OCI-M2 (cell line): Measurements from ENCODE around the gene MROH2A.

ENCODE experiments used
- DNase-seq: peaks from one replicate; lab custom pipeline; 2025; ENCODE audit not compliant: unreplicated experiment; lab: John Stamatoyannopoulos, UW

The MROH2A gene

DNA sequence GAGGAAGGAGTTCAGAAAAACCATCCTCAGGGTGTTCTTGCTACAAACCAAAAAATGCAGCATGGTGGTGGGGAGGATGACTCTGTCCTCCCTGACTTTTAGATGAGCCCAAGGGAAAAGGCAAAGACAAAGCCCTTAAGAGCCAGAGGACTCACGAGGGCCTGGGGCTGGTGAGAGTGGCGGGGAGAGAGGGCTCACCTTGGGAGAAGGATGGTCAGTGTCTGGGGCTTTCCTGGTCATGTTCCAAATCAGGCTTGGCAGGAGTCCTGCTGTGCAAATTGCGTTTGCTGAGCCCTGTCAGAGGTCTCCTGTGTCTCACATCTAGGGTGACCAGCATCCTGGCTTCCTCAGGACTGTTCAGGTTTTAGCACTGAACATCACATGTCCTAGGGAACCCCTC lies 13.4 kb upstream of the MROH2A start:
- DNase-seq, result no peak

DNA sequence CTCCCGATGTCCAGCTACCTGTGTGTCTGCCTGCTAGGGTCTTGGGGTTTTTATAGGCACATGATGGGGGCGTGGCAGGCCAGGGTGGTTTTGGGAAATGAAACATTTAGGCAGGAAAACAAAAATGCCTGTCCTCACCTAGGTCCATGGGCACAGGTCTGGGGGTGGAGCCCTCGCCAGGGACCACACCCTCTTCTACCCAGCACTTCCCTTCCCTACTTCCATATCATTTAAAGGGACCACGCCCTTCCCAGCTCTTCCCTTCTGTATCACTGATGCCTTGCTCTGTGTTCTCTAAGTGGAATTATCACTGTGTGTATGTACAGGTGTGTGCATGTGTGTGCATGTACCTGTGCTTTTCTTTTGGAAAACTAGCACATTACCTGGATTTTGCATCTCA lies 11.7 kb upstream of the MROH2A start:
- no peak for DNase-seq

DNA sequence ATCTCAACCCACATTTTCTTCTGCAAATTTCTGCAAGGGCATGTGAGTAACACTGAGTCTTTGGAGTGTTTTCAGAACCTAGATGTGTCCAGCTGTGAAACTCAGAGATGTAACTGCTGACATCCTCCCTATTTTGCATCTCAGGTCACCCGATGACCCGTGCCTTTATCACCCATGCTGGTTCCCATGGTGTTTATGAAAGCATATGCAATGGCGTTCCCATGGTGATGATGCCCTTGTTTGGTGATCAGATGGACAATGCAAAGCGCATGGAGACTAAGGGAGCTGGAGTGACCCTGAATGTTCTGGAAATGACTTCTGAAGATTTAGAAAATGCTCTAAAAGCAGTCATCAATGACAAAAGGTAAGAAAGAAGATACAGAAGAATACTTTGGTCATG lies 10.1 kb upstream of the MROH2A start:
- no peak for DNase-seq

DNA sequence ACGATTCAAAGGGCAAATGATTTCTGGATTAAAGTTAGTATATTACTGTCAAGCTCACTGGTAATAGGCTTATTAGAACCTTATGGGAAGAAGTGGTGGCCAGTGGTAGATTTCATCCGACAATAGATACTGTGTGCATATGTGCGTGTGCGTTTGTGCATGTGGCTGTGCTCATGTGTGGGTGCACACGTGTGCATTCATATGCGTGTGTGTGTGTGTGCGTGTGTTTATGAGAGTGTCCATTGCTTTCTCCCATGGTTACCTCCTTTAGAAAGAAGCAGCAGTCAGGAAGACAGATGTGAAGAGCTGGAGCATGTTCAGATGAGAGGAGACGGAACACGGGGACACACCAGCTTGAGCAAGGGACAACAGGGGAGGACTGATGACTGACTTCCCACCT lies 8.9 kb upstream of the MROH2A start:
- no peak for DNase-seq

DNA sequence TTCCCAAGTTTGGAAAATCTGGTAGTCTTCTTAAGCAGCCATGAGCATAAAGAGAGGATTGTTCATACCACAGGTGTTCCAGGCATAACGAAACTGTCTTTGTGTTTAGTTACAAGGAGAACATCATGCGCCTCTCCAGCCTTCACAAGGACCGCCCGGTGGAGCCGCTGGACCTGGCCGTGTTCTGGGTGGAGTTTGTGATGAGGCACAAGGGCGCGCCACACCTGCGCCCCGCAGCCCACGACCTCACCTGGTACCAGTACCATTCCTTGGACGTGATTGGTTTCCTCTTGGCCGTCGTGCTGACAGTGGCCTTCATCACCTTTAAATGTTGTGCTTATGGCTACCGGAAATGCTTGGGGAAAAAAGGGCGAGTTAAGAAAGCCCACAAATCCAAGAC lies 6.0 kb upstream of the MROH2A start:
- no peak for DNase-seq

DNA sequence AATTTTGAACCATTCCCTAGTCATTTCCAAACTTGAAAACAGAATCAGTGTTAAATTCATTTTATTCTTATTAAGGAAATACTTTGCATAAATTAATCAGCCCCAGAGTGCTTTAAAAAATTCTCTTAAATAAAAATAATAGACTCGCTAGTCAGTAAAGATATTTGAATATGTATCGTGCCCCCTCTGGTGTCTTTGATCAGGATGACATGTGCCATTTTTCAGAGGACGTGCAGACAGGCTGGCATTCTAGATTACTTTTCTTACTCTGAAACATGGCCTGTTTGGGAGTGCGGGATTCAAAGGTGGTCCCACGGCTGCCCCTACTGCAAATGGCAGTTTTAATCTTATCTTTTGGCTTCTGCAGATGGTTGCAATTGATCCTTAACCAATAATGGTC lies 5.5 kb upstream of the MROH2A start:
- DNase-seq, result no peak

DNA sequence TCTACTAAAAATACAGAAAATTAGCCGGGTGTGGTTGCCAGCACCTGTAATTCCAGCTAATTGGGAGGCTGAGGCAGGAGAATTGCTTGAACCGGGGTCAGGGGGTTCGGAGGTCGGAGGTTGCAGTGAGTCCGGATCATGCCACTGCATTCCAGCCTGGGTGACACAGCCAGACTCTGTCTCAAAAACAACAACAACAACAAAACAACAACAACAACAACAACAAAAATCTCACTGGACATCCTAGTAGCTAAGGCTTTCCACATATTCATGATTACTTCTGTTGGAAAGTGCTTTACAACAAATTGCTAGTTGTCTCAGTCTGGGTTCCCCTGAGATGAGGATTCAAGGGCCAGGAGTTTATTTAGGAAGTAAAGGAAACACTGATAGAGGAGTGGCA lies 4.3 kb upstream of the MROH2A start:
- DNase-seq, result no peak

DNA sequence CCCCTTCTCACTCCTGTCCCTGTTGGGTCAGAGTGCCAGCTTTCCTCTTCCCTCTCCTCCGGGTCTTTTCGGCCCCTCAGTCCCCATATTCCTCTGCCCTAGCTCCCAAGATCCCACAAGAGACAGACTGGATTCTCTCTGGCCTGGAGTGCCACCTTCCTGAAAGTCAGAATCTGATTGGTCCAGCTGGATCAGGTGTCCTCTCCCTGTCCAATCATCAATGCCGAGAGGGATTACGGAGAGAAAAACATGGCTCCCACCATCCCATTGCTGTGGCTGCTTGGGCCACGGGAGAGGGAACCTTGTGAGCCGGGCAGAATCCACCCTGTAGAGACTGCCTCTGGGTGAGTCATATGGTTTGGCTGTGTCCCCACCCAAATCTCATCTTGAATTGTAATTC lies 2.7 kb upstream of the MROH2A start:
- no peak for DNase-seq

DNA sequence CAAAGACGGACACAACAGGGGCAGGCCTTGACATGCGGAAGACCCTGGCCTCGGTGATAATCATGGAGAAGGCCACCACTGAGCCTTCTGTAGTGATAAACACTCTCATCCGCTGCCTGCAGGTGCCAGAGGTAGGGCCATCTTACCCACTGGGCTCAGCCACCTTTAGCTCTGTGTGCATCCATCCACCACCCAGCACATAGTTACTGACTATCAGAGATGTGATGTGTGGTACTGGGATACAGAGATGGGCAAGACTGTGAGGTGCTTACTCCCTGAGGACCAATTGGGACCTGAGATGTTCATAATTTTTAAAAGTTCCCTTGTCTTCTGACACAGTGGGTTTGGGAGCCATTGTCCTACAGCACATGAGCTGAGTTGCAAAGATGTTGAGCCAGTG lies 1.6 kb downstream of the MROH2A start:
- DNase-seq, result no peak

DNA sequence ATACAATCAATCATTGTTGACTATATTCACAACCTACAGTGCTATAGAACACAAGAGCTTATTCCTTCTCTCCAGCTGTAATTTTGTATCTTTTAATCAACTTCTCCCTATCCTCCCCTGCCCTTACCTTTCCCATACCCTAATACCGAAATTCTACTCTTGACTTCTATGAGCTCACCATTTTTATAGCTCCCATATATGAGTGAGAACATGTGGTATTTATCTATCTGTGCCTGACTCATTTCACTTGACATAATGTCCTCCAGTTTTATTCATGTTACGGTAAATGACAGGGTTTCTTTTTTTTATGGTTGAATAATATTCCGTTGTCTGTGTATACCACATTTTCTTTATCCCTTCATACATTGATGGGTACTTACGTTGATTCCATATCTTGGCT lies 2.6 kb downstream of the MROH2A start:
- no peak for DNase-seq

DNA sequence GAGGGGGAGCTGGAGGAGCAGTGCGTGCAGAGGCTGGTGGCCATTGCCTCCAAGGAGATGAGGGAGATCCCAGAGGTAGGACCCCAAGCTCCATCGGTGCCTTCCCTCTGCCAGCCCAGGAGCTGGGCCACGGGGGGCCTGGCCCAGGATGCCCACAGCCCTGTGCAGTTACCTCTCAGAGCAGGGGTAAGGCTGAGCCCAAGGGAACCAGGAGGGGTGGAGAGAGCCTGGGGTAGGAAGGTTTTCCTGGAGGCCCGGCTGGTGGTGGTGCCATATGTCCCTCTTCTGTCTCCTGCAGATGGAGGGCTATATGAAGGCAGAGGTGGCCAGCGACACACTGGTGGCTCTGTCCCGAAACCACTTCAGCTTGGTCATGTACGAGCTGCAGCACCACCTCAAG lies 11.4 kb downstream of the MROH2A start:
- DNase-seq, result no peak

DNA sequence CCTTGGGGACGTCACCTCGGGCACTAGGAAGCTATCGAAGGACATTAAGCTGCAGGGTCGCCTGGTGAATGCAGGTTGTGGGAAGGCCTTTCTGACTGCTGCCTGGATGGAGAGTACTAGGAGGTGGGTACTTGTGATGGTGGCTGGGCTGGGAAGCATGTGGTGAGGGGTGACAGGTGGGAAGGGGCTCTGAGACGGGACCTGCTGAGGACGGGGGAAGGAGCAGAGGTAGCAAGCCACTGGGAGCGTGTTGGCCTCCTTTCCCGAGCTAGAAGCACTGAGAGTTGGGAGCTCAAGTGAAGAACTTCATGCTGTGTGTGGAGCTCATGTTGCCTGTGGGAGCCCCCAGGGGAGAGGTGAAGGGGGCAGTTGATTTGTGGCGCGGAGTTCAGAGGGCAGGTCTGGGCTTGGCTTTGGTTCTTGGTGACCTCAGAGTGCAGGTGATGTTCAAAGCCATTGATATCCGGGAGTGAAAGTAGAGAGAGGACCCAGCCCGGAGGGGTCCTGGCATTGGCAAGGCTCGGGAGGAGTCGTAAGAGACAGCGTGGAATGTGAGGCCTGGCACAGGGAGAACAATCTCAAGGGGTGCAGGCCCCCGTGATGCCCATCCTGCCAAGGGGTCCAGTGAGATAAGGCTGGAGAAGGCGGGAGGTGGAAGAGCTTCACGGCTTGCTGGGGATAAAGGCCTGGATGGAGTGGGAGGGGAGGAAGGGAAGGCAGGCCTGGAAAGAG lies 13.2 kb downstream of the MROH2A start:
- no peak for DNase-seq

DNA sequence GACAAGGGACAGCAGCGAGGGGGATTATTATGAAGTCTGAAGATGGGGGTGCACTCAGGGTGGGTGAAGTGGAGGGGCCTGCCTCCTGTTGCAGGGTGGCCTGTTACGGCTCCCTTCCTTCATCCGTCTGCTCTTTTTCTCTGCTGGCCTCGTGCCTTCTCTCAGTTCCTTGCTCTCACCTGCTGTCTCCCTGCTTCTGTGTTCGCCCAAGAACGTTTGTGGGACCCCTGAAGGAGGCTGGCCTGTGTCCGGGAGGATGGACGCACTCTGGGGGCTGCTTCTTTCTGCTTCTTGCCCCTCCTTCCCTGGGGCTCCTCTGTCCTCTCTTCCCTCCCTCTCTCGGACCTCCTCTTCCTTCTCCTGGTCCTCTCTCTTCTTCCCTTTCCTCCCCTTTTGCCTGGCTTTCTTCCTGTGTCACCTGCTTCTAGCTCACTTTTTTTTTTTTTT lies 13.8 kb downstream of the MROH2A start:
- no peak for DNase-seq

DNA sequence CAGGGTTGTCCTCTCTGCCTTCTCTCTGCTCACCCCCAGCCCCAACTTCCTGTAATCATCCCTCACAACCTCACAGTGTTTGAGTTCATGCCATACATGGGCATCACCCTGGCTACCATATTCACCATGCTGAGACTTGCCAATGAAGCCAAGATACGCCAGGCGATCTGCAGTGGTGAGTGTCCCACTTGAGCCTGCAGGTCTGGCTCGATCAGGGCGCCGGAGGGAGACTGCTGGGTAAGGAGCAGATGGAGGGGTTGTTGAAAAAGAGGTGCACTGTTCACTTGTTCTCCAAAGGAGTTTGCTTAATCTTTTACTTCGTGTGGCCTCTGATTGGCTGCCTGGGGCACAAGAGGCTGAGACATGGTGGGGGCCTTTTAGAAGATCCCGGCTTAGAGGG lies 14.6 kb downstream of the MROH2A start:
- DNase-seq, result no peak

DNA sequence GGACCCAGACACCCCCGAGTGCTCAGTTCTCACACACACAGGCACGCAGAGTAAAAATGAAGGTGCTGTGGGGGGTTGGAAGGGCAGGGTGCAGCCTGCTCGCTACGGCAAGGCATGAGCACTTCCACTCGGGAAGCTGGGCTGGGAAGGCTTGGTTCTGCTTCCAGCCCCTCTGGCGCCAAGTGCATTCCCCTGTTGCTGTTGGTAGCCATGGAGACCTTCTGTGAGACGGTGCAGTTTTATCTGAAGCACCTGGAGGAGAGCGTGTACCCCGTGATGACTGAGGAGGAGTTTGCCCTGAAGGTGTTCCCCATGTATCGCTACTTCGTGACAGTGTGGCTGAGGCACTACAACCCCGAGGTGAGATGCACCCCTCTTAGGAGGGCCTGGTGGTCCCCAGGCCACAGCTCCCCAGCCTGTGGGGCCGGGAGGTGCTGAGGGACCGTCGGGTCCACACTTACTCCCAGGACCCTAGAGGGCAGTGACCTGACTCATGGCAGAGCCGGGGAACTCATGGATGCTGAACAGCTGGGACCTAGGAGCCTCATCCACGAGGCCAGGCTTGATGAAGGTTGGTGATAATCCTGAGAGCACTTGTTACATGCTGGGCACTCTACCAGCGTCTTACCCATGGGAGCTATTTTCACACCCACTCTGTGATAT lies 15.5 kb downstream of the MROH2A start:
- no peak for DNase-seq

DNA sequence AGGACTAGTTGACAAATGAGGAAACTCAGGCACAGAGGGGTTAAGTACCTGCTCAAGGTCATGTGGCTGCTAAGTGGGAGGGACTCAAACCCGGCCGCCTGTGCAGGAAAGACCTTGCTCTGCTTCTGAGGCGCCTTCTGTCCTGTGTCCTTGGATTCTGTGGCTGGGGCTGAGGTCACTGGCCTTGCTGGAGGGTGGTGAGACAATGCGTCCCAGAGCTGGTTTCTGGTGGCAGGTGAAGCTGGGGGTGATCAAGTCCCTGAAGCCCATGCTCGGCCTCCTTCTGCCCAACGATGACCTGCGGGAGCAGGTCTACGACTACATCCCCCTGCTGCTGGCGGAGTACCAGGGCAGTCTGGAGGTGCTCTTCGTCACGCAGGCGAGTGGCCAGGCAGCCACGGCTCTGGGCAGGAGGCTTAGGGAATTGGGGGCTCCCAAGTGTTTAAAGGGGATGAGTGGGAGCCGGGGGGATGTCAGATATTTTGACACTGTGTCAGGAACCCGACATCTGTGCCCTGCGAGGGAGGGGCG lies 16.1 kb downstream of the MROH2A start:
- DNase-seq, result no peak

DNA sequence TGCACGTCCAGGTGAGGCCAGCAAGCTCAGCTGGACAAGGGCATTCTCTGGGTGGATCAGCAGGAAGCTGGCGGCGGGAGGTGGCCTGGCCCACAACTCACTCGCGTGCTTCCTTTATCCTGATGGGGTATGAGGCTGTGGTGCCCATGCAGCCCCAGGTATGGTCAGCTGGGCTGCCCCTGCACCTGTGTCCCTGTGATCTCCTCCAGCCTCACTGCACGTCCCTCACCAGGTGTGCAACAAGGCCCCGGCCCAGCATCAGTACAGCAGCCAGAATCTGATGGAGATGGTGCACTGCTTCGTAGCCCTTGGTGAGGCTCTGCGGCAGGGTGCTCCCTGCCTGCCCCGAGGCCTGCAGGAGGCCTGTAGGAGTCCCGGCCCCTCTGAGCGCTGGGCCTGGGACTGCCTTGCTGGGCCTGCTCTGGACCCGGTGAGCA lies 17.6 kb downstream of the MROH2A start:
- no peak for DNase-seq

DNA sequence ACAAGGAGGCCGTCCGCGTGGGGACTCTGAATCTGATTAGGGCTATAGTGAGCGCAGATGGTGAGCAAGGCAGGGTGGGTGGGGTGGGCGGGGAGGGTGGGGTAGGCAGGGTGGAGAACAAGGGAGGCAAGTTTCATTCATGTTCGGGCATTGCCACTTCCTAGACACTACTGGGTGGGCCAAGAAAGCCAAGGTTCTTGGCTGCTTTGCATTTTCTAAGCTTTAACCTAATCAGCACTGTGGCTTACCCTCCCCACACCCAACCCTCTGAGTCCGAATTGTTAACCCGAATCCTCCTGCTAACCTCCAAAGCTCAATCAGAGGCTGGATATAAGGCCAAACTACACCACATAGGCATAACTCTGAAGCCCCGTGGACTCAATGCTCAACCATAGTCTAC lies 18.1 kb downstream of the MROH2A start:
- DNase-seq, result no peak

DNA sequence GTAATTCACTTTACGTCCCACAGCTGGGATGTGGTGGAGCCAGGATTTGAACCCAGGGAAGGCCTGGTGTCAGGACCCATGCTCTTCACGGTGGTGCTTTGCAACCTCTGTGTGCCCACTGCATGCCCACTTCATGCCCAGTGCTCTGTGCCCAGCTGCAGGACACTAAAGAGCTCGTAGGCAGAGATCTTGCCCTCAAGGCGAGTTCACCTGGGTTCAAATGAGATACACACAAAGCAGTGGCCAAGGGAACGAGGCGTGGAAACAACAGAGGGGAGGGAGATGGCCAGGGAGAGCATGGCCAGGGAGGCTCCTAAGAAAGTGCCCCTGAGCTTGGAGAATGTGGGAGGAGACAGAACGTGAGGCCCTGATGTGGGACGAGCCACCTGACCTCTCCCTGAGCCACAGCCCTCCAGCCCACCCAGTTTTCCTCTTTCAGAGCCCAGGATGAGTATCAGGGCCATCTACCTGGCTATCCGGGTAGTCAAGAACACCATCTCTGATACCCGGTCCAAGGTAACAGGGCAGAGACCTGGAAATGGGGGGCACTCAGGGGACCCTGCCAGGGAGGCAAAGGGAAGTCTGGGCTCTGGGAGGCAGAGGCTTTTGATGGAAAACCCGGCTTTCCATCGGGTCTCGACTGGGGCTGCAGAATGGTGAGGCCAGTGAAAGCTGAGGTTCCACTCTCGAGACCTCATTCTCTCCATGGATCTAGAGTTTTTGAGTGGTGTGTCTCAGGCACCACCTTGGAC lies 20.4 kb downstream of the MROH2A start:
- no peak for DNase-seq

DNA sequence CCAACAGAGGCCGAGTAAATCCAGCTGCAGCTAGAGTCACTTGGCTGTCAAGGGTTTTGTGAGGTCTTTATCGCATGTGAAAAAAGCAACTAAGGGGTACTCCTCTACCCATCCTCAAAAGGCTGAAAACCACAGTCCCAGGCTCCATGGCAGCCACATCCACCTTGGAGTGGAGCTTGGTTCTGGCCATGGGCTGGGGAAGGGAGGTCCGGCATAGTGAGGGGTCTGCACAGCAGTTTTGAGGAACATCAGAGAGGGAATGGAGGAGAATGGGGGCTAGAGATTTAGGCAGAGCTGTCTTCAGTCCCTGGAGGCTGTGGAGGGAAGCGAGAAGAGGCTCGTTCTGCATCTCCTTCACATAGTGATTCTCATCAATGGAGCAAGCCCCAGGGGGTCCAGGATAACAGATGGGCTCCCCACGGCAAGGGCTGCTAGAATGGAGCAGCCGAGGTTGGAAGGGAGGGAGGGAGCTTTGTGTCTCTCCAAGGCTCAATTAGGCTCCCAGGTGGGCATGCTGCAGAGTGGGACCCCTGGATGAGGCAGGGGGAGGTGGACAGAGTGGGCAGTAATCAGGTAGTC lies 21.0 kb downstream of the MROH2A start:
- no peak for DNase-seq

DNA sequence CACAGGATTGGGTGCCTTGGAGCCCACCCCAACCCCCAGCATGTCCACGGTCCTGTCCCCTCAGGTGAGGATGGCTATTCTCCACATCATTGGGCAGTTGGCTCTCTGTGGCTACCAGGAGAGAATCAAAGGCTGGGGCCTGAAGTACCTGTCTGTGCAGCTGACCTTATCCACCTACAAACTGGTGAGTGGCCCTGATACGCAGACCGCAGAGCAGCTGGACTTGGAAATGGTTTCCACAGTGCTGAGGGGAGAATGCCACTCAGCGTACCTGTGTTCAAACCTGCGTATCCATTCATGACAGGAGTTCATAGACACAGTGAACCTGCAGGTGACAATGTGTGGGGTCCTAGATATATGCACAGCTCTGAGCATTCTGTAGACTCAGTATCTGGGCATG lies 21.6 kb downstream of the MROH2A start:
- no peak for DNase-seq

DNA sequence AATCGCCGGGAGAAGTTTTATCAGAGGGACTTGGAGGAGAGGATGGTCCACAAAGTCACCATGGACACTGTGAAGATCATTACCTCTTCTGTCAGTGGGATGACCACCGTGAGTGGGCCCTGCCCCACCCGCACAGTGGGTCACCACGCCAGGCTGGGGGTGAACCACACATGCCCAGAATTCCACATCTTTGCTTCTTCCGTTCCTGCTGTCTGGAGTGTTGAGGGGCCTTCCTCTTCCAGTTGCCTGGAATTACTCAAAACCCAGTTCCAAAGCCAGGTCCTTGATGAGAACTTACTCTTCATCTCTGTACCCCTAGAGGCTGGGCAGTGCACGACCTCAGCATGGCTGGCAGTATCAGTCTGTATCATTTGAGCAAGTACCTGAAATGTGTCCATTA lies 22.1 kb downstream of the MROH2A start:
- DNase-seq, result no peak
